ENCODE data around the gene LAMC3. TPM values are rescaled to one million over a fixed set of nuclear protein-coding genes. Genes with fewer than 3 reads are reported as not detected.

The LAMC3 gene
- total RNA-seq, 3 donors from 2014 or later, result 0.58 to 0.73 (median 0.69) TPM

DNA sequence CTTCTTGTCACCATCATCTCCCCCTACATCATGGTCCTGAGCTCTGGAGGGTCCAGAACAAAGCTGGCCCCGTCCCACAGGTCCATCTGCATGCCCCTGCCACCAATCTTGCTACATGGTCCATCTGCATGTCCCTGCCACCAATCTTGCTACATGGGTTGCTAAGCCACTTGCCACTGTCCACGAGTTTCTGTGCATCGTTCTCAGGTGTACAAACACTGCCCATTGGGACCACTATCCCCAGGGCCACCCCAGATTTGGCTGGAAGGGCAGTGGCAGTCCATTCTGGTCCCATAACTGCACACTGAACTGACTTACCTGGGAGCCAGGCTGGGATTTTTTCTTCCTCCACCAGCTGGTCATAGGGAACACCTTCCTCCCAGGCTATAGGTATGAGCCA is 8.0 kb upstream of the LAMC3 start:
- Histone ChIP-seq H3K36me3 (ENCODE audit: low read depth) (no peaks in the 10 kb centered on the region), H3K4me1 (ENCODE audit: low read depth) (no peaks in the 10 kb centered on the region), H3K4me3 (no peak overlapping the region), H3K9me3 (no peaks in the 10 kb centered on the region)
- no peak for TF ChIP-seq CTCF (IDR thresholded peaks at IDR 0.05)
- DNase-seq (peak in 1 of 3 donors; percentile 7), ATAC-seq (no peak)
- intact Hi-C loops (cut with DNase I, micrococcal nuclease), result no loop called here

DNA sequence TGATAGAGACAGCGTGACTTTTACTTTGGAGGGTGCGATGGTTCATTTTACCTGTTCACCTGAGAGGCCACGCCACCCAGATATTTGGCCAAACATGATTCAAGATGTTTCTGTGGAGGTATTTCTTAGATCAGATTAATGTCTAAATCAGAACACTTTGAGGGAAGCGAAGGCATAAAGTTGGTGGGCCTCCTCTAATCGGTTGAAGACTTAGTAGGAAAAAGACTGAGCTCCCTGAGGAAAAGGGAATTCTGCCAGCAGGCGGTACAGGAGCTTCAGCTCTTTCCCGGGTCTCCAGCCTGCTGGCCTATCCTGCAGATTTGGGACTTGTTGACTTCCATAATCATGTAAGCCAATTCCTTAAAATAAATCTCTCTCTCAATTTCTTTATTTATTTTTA is 7.0 kb upstream of the LAMC3 start:
- no peaks in the 10 kb centered on the region for H3K4me1 ChIP-seq (ENCODE audit: low read depth)
- intact Hi-C loops (cut with DNase I, micrococcal nuclease), result no loop called here
- no peaks in the 10 kb centered on the region for H3K36me3 ChIP-seq (ENCODE audit: low read depth)
- no peak overlapping the region for H3K4me3 ChIP-seq
- ATAC-seq (no peak), DNase-seq (no peak)
- TF ChIP-seq CTCF (IDR thresholded peaks at IDR 0.05), result no peak
- H3K9me3 ChIP-seq, result no peaks in the 10 kb centered on the region

GRCh38 chr9:131006601-131007000 is 2.4 kb upstream of the LAMC3 start:
- no peaks in the 10 kb centered on the region for H3K4me1 ChIP-seq (ENCODE audit: low read depth)
- no peaks in the 10 kb centered on the region for H3K36me3 ChIP-seq (ENCODE audit: low read depth)
- intact Hi-C loops (cut with DNase I, micrococcal nuclease), result no loop called here
- no peak overlapping the region for H3K4me3 ChIP-seq
- TF ChIP-seq CTCF (IDR thresholded peaks at IDR 0.05), result no peak
- no peaks in the 10 kb centered on the region for H3K9me3 ChIP-seq
- ATAC-seq (no peak), DNase-seq (no peak)

DNA sequence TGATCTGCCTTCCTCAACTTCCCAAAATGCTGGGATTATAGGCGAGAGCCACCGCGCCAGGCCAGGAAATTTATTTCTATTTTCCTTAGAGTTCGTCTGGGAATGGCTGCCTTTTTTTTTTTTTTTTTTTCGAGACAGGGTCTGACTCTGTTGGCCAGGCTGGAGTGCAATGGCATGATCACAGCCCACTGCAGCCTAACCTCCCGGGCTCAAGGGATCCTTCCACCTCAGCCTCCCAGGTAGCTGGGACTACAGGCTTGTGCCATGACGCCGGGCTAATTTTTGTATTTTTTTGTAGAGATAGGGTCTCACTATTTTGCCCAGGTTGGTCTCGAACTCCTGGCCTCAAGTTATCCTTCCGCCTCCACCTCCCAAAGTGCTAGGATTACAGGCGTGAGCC is 888 bp upstream of the LAMC3 start:
- DNase-seq (no peak), ATAC-seq (no peak)
- no peak overlapping the region for H3K4me3 ChIP-seq
- H3K4me1 ChIP-seq (ENCODE audit: low read depth), result no peaks in the 10 kb centered on the region
- intact Hi-C loops (cut with DNase I, micrococcal nuclease), result no loop called here
- no peak for TF ChIP-seq CTCF (IDR thresholded peaks at IDR 0.05)
- no peaks in the 10 kb centered on the region for H3K9me3 ChIP-seq
- H3K36me3 ChIP-seq (ENCODE audit: low read depth), result no peaks in the 10 kb centered on the region

DNA sequence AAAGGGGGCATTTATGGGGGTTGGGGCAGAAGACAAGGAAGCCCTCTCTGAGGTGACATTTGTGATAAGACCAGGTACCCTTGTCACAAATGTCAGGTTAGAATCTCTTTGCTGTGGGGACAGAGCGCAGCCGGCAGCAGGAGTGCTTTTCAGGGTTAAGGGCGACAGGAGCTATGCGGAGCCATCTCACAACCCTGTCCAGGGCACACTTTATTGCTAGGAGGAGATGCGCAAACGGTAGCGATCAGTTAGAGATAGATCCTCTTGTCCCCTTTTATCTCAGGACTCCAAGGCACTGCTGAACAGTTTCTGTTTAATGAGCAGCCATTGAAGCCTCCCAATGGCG is 438 bp upstream of the LAMC3 start:
- Histone ChIP-seq H3K9me3 (no peaks in the 10 kb centered on the region), H3K4me3 (no peak overlapping the region), H3K4me1 (ENCODE audit: low read depth) (no peaks in the 10 kb centered on the region), H3K36me3 (ENCODE audit: low read depth) (no peaks in the 10 kb centered on the region)
- ATAC-seq (no peak), DNase-seq (no peak)
- TF ChIP-seq CTCF (IDR thresholded peaks at IDR 0.05), result no peak
- intact Hi-C loops (cut with DNase I, micrococcal nuclease), result no loop called here

DNA sequence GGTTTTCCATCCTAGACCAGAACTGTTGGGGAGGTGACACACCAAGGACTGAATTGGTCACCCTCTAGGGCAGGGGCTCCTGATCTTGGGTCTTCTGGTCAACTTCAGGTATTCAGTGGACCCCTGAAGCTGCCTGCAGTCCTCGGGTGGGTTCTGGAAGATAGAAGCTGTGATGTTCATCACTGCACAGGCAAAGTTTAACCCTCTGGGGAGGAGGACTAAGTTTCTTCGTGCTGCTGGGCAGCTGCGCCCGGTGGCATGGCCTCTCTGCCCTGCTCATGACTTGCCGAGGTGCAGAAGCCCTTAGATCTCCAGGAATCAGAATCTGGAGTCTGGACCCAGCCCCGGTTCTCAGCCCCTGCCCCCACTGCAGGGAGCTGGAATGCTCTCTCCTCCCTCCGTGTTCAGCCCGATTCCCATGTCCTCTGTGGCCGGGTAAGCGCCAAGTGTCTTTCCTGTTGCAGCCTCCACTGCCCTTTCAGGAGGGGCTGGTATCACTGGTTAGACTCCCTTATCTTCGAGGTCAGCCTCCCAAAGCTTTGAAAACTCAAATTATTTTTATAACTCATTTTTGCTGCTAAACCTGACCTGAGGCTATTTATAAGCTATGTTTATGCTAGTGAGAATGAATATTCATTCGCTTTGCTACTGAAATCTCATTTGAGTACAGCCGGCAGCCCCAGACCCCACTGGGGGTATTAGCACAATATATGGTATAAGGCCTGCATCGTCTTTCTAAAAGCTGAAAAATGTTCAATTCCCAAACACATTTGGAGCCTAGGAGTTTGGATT is 1.7 kb downstream of the LAMC3 start:
- ATAC-seq, result no peak

More for the DNA sequence above, 1.7 kb downstream of the LAMC3 start:
- no peak for TF ChIP-seq CTCF (IDR thresholded peaks at IDR 0.05)
- H3K4me1 ChIP-seq (ENCODE audit: low read depth), result no peaks in the 10 kb centered on the region
- no peaks in the 10 kb centered on the region for H3K9me3 ChIP-seq
- H3K4me3 ChIP-seq, result no peak overlapping the region
- no peaks in the 10 kb centered on the region for H3K36me3 ChIP-seq (ENCODE audit: low read depth)
- no peak for DNase-seq
- intact Hi-C loops (cut with DNase I, micrococcal nuclease), result no loop called here

All from mucosa of descending colon (tissue), 3 donors.